Neural progenitor cell (in vitro differentiated cells): Measurements from ENCODE around the gene DYTN. TPM values are rescaled to one million over a fixed set of nuclear protein-coding genes. Genes with fewer than 3 reads are reported as not detected.
"Not testable (repeated sequence)": the region's sequence is repeated elsewhere in the genome, so short reads cannot be mapped to it uniquely, and the experiment has no call there.

Experiments
- DNase-seq: peaks from one replicate; pipeline ENCODE4 v3.0.0-alpha.2; 2016; ENCODE audit warnings: low spot score
- H2AFZ ChIP-seq: fragments of 200-600 bp; sonication (generic); replicated peaks from 2 replicates; pipeline ENCODE4 v1.6.1; 2016; ENCODE audit warnings: antibody characterized with exemption
- H3F3A ChIP-seq: fragments of 200-600 bp; sonication (generic); 2 replicates; pipeline ENCODE4 v1.6.1; 2016; ENCODE audit warnings: antibody characterized with exemption, low read depth
- H3K27ac ChIP-seq: fragments of 200-600 bp; sonication (generic); 2 replicates; pipeline ENCODE4 v1.5.1; 2016; ENCODE audit warnings: mild to moderate bottlenecking
- H3K27me3 ChIP-seq: fragments of 200-600 bp; sonication (generic); 2 replicates; pipeline ENCODE4 v1.6.1; 2016; ENCODE audit warnings: mild to moderate bottlenecking, moderate library complexity
- H3K36me3 ChIP-seq: fragments of 200-600 bp; sonication (generic); 2 replicates; pipeline ENCODE4 v1.5.1; 2016
- H3K4me1 ChIP-seq: fragments of 200-600 bp; sonication (generic); 2 replicates; pipeline ENCODE4 v1.6.1; 2016; ENCODE audit warnings: mixed run types
- H3K4me2 ChIP-seq: fragments of 200-600 bp; sonication (generic); 2 replicates; pipeline ENCODE4 v1.6.1; 2016
- H3K4me3 ChIP-seq: fragments of 200-600 bp; sonication (generic); 2 replicates; pipeline ENCODE4 v1.5.1; 2016
- H3K79me2 ChIP-seq: fragments of 200-600 bp; sonication (generic); 2 replicates; pipeline ENCODE4 v1.6.1; 2016; ENCODE audit warnings: low read depth
- H3K9ac ChIP-seq: fragments of 200-600 bp; sonication (generic); 2 replicates; pipeline ENCODE4 v1.6.1; 2016
- H3K9me3 ChIP-seq: fragments of 200-600 bp; sonication (generic); 2 replicates; pipeline ENCODE4 v1.5.1; 2016; ENCODE audit warnings: low read depth
- H4K20me1 ChIP-seq: fragments of 200-600 bp; sonication (generic); 2 replicates; pipeline ENCODE4 v1.6.1; 2016; ENCODE audit warnings: low read depth
- H3K27ac Mint-ChIP-seq: 3 replicates; pipeline ENCODE4 v1.8.0; 2021; ENCODE audit warnings: mixed read lengths
- H3K27me3 Mint-ChIP-seq: 2 replicates; pipeline ENCODE4 v1.8.0; 2022; ENCODE audit warnings: low read depth, mild to moderate bottlenecking, inconsistent platforms, moderate library complexity, mixed read lengths; ENCODE audit not compliant: insufficient read depth
- H3K36me3 Mint-ChIP-seq: 3 replicates; pipeline ENCODE4 v1.8.0; 2021; ENCODE audit warnings: mixed read lengths
- H3K4me1 Mint-ChIP-seq: 3 replicates; pipeline ENCODE4 v1.8.0; 2021; ENCODE audit warnings: mixed read lengths
- H3K4me3 Mint-ChIP-seq: 3 replicates; pipeline ENCODE4 v1.8.0; 2021; ENCODE audit warnings: mild to moderate bottlenecking, moderate library complexity, mixed read lengths
- H3K9me3 Mint-ChIP-seq: 3 replicates; pipeline ENCODE4 v1.8.0; 2020; ENCODE audit warnings: mixed read lengths
- CTCF ChIP-seq: fragments of 200-600 bp; sonication (generic); IDR thresholded peaks from 2 replicates; pipeline ENCODE4 v1.5.1; 2017; ENCODE audit warnings: antibody characterized with exemption, mild to moderate bottlenecking
- EZH2 ChIP-seq: fragments of 200-600 bp; sonication (generic); IDR thresholded peaks from 2 replicates; pipeline ENCODE4 v1.6.1; 2017; ENCODE audit warnings: antibody characterized with exemption, mild to moderate bottlenecking, moderate library complexity
- EZH2phosphoT487 ChIP-seq: fragments of 200-600 bp; sonication (generic); IDR thresholded peaks from 2 replicates; pipeline ENCODE4 v1.6.1; 2017; ENCODE audit warnings: antibody characterized with exemption
- total RNA-seq: library from RNA; depleted of rRNA; stranded (reverse); fragments of >200 nt; gene quantifications from 2 replicates; pipeline ENCODE4 v1.2.3, GENCODE V29; 2015; ENCODE audit warnings: low replicate concordance

The DYTN gene
- total RNA-seq, 1 donor from 2014 or later = not detected

- Mint-ChIP-seq H3K4me3 (no peak overlapping the region), H3K4me1 (no peaks in the 10 kb centered on the region), H3K27me3 (no peaks in the 10 kb centered on the region), H3K36me3 (no peaks in the 10 kb centered on the region), H3K27ac (no peak overlapping the region), H3K9me3 (no peaks in the 10 kb centered on the region)
- H3K4me3 ChIP-seq = no peak overlapping the region
- no peak overlapping the region for H3K27ac ChIP-seq
- H3F3A ChIP-seq = no peaks in the 10 kb centered on the region
- DNase-seq = no peak
- no peak overlapping the region for H3K9ac ChIP-seq
- no peaks in the 10 kb centered on the region for H3K4me1 ChIP-seq
- H3K9me3 ChIP-seq = no peaks in the 10 kb centered on the region
- H4K20me1 ChIP-seq = no peaks in the 10 kb centered on the region
- H3K27me3 ChIP-seq = no peaks in the 10 kb centered on the region
- H3K36me3 ChIP-seq = no peaks in the 10 kb centered on the region
- TF ChIP-seq EZH2phosphoT487 (no peak), CTCF (no peak), EZH2 (no peak)
- H3K4me2 ChIP-seq = no peak overlapping the region
- no peaks in the 10 kb centered on the region for H3K79me2 ChIP-seq
- H2AFZ ChIP-seq = no peak overlapping the region
Observed at GRCh38 chr2:206716623-206717022, 1.6 kb downstream of the DYTN start.

- H3K27ac Mint-ChIP-seq, H3K79me2 ChIP-seq, H3K4me1 Mint-ChIP-seq, H3K9me3 Mint-ChIP-seq, H3K4me2 ChIP-seq, H3K27me3 Mint-ChIP-seq, H4K20me1 ChIP-seq, H3K36me3 Mint-ChIP-seq, H3K9me3 ChIP-seq, H2AFZ ChIP-seq, H3K27ac ChIP-seq, H3F3A ChIP-seq, H3K9ac ChIP-seq, DNase-seq, H3K36me3 ChIP-seq, H3K27me3 ChIP-seq, H3K4me1 ChIP-seq, H3K4me3 Mint-ChIP-seq, H3K4me3 ChIP-seq: not testable (repeated sequence)
Observed at GRCh38 chr2:206715183-206715582, 3.0 kb downstream of the DYTN start.

GRCh38 chr2:206713746-206714145, 4.5 kb downstream of the DYTN start:
- H3K4me1 ChIP-seq = no peaks in the 10 kb centered on the region
- H4K20me1 ChIP-seq = no peaks in the 10 kb centered on the region
- DNase-seq = no peak
- H3K9me3 Mint-ChIP-seq = no peaks in the 10 kb centered on the region
- H2AFZ ChIP-seq = no peak overlapping the region
- no peaks in the 10 kb centered on the region for H3K79me2 ChIP-seq
- TF ChIP-seq EZH2phosphoT487 (no peak), EZH2 (no peak), CTCF (no peak)
- H3K9ac ChIP-seq = no peak overlapping the region
- H3K4me3 ChIP-seq = no peak overlapping the region
- H3K27me3 ChIP-seq = no peaks in the 10 kb centered on the region
- no peaks in the 10 kb centered on the region for H3K4me1 Mint-ChIP-seq
- no peaks in the 10 kb centered on the region for H3F3A ChIP-seq
- H3K9me3 ChIP-seq = no peaks in the 10 kb centered on the region
- no peaks in the 10 kb centered on the region for H3K36me3 ChIP-seq
- no peak overlapping the region for H3K27ac ChIP-seq
- no peak overlapping the region for H3K27ac Mint-ChIP-seq
- no peaks in the 10 kb centered on the region for H3K36me3 Mint-ChIP-seq
- no peak overlapping the region for H3K4me3 Mint-ChIP-seq
- no peak overlapping the region for H3K4me2 ChIP-seq
- H3K27me3 Mint-ChIP-seq = no peaks in the 10 kb centered on the region

GRCh38 chr2:206708286-206708685, 9.9 kb downstream of the DYTN start:
- no peak overlapping the region for H3K4me3 ChIP-seq
- Mint-ChIP-seq H3K27ac (no peak overlapping the region), H3K27me3 (no peaks in the 10 kb centered on the region), H3K4me1 (no peaks in the 10 kb centered on the region), H3K9me3 (no peaks in the 10 kb centered on the region), H3K4me3 (no peak overlapping the region), H3K36me3 (no peaks in the 10 kb centered on the region)
- no peak overlapping the region for H3K9ac ChIP-seq
- TF ChIP-seq EZH2 (no peak), EZH2phosphoT487 (no peak), CTCF (no peak)
- no peaks in the 10 kb centered on the region for H3K9me3 ChIP-seq
- no peaks in the 10 kb centered on the region for H3K79me2 ChIP-seq
- no peak for DNase-seq
- H3K27ac ChIP-seq = no peak overlapping the region
- no peak overlapping the region for H3K4me2 ChIP-seq
- no peaks in the 10 kb centered on the region for H3K27me3 ChIP-seq
- H3K36me3 ChIP-seq = no peaks in the 10 kb centered on the region
- no peaks in the 10 kb centered on the region for H3K4me1 ChIP-seq
- no peaks in the 10 kb centered on the region for H3F3A ChIP-seq
- H2AFZ ChIP-seq = no peak overlapping the region
- no peaks in the 10 kb centered on the region for H4K20me1 ChIP-seq
